NCI-H2081 (cell line): ENCODE results near the gene RASGRF1.

ENCODE experiments used
- DNase-seq, 2 experiments: peaks; one replicate each; lab custom pipeline; 2025; lab: John Stamatoyannopoulos, UW

The RASGRF1 gene

GRCh38 chr15:78912316-78912715 lies 178.3 kb downstream of the RASGRF1 start:
- DNase-seq: no peak

- no peak for DNase-seq
Observed at GRCh38 chr15:78910271-78910670, 180.3 kb downstream of the RASGRF1 start.
